BJ (cell line): Measurements from ENCODE around the gene CGREF1. TPM values are rescaled to one million over a fixed set of nuclear protein-coding genes. Genes with fewer than 3 reads are reported as not detected.

Experiments
- CTCF ChIA-PET: fragments of 350-600 bp; formaldehyde crosslinking; extraction: SDS; loops from one replicate; lab custom pipeline; 2021; ENCODE audit warnings: antibody characterized with exemption, inconsistent platforms; lab: Yijun Ruan, JAX
- POLR2A ChIA-PET: fragments of 300-600 bp; sonication (Branson Sonifier 250); formaldehyde crosslinking; extraction: SDS; loops from one replicate; lab custom pipeline; 2021; ENCODE audit warnings: antibody characterized with exemption; lab: Charles Lee
- DNase-seq: peaks from one replicate; pipeline ENCODE4 v3.0.0-alpha.2; 2011; ENCODE audit warnings: low read depth
- H3K27me3 ChIP-seq: 2 replicates; pipeline ENCODE4 v1.6.0; 2011; ENCODE audit warnings: low read length; ENCODE audit not compliant: control insufficient read depth, insufficient read depth
- H3K36me3 ChIP-seq: 2 replicates; pipeline ENCODE4 v1.5.1; 2011; ENCODE audit warnings: low read length; ENCODE audit not compliant: control insufficient read depth, insufficient read depth
- H3K4me3 ChIP-seq: 2 replicates; pipeline ENCODE4 v1.5.1; 2011; ENCODE audit warnings: low read depth, mild to moderate bottlenecking, control low read depth, low read length
- polyA plus RNA-seq: library from polyadenylated mRNA; depleted of rRNA; stranded (reverse); fragments of >200 nt; gene quantifications from 2 replicates; pipeline ENCODE4 v1.2.3, GENCODE V29; 2011; rRNA removed
- TF ChIP-seq, protein P1 (sequence below): IDR thresholded peaks from 2 replicates; pipeline ENCODE4 v1.5.1; 2011; ENCODE audit warnings: low read depth, mild to moderate bottlenecking, control low read depth, inconsistent platforms, low read length, moderate library complexity; ENCODE audit not compliant: insufficient read depth

CGREF1 gene
- polyA plus RNA-seq, 1 experiment = 6.9 TPM

DNA sequence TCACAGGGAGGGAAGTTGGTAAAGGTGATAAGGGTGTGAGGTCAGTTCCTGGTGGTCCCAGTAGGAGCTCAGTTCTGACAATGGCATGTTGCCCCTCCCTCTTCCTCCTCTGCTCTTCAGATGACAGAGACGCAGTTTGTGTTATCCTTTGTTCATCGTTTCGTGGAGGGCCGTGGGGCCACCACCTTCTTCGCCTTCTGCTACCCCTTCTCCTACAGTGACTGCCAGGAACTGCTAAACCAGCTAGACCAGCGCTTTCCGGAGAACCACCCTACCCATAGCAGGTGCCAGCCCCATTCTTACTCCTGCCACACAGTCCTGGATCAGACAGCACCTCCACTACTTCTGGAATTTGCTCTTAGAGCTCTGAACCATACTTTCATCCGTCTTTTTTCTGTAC, 65.2 kb downstream of the CGREF1 start:
- DNase-seq = no peak
- Histone ChIP-seq H3K36me3 (peaks cover 15% of the 10 kb centered on the region), H3K4me3 (no peak overlapping the region), H3K27me3 (no peaks in the 10 kb centered on the region)
- ChIA-PET CTCF (interaction anchor here (1.1 kb wide), 1 partner anchor 10 kb away, joined by 3 read pairs; no protein-coding TSS in a partner anchor), POLR2A (interaction anchor here (0.9 kb wide), 1 partner anchor 11 kb away, joined by 4 read pairs; no protein-coding TSS in a partner anchor)
- TF ChIP-seq, protein P1, sequence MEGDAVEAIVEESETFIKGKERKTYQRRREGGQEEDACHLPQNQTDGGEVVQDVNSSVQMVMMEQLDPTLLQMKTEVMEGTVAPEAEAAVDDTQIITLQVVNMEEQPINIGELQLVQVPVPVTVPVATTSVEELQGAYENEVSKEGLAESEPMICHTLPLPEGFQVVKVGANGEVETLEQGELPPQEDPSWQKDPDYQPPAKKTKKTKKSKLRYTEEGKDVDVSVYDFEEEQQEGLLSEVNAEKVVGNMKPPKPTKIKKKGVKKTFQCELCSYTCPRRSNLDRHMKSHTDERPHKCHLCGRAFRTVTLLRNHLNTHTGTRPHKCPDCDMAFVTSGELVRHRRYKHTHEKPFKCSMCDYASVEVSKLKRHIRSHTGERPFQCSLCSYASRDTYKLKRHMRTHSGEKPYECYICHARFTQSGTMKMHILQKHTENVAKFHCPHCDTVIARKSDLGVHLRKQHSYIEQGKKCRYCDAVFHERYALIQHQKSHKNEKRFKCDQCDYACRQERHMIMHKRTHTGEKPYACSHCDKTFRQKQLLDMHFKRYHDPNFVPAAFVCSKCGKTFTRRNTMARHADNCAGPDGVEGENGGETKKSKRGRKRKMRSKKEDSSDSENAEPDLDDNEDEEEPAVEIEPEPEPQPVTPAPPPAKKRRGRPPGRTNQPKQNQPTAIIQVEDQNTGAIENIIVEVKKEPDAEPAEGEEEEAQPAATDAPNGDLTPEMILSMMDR = no peak

- no peak overlapping the region for H3K4me3 ChIP-seq
- no peaks in the 10 kb centered on the region for H3K27me3 ChIP-seq
- peaks cover 14% of the 10 kb centered on the region for H3K36me3 ChIP-seq
- TF ChIP-seq, protein P1 = no peak
- POLR2A ChIA-PET = no interaction called here
- CTCF ChIA-PET = interaction anchor here (0.7 kb wide), 1 partner anchor 24 kb away, joined by 3 read pairs; no protein-coding TSS in a partner anchor
- DNase-seq = no peak
Observed at GRCh38 chr2:27053321-27053720, 65.6 kb downstream of the CGREF1 start.

DNA sequence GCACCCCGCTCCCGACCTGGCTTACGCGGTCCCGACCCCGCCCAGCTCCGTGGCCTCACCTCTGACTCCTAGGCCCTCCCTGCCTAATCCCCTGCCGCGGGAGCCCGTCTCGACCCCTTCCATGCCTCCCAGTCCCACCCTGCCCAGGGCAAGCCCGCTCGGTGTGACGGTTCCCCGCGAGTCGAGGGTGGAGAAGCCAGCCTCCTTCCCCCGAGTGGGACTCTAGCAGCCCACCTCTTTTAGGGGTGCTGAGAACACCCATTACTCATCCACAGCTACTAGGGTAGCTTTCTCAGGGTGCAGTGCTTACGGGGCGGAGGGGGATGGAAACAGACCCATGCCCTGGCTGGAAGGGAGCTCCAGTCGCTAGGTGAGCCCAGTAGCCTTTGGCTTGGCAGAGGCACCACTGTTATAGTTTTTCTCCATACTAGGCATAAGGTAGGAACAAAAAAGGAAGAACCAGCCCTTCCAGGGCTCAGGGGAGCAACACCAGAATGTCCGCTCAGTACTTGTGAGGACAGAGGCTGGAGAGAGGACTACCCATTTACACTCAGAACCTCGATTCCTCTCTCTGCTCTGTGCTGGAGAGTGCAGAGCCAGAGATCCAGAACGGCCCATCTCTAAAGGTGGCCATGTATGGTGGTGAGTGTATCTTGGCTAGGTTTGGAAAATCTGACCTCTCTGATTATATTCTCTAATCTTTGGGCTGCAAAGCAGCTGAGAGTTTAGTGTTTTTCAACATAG, 66.9 kb downstream of the CGREF1 start:
- CTCF ChIA-PET = interaction anchor here (0.5 to 3.2 kb wide), 8 partner anchors 10 to 404 kb away, joined by 3 to 28 read pairs (median 6); partner anchors contain the start of genes KHK and TMEM214
- no peak for DNase-seq
- Histone ChIP-seq H3K4me3 (peak overlapping the region; percentile 66), H3K36me3 (peaks cover 14% of the 10 kb centered on the region), H3K27me3 (no peaks in the 10 kb centered on the region)
- POLR2A ChIA-PET = interaction anchor here (1.0 to 1.1 kb wide), 2 partner anchors 10 to 13 kb away, joined by 5 to 7 read pairs; no protein-coding TSS in a partner anchor
- TF ChIP-seq, protein P1 = no peak

GRCh38 chr2:27050996-27051901, 67.7 kb downstream of the CGREF1 start, which contains the start of gene AGBL5:
Gene AGBL5, plus strand, starts transcription at chr2:27051668. Its CDS starts 1,291 bp downstream, at chr2:27052959.
- peaks cover 14% of the 10 kb centered on the region for H3K36me3 ChIP-seq
- CTCF ChIA-PET = interaction anchor here (0.8 to 3.2 kb wide), 12 partner anchors 9 to 90 kb away, joined by 3 to 28 read pairs (median 5); partner anchors contain the start of genes KHK and TMEM214
- TF ChIP-seq, protein P1 = no peak
- H3K27me3 ChIP-seq = no peaks in the 10 kb centered on the region
- POLR2A ChIA-PET = interaction anchor here (1.1 to 1.4 kb wide), 3 partner anchors 11 to 28 kb away, joined by 3 to 7 read pairs (median 3); partner anchors contain the start of gene EMILIN1
- peak; percentile 86 for DNase-seq
- peak within 1 kb of the TSS; percentile 66 for H3K4me3 ChIP-seq

Other genes with a start within 250 kb of the CGREF1 start
- 12.0 and 15.3 TPM in 2 replicates for gene MAPRE3, start 148.5 kb downstream of the CGREF1 start, polyA plus RNA-seq
- 145 and 235 TPM in 2 replicates for gene TMEM214, start 86.2 kb downstream of the CGREF1 start, polyA plus RNA-seq
- gene AGBL5, start 67.5 kb downstream of the CGREF1 start, polyA plus RNA-seq = 25.9 and 32.7 TPM in 2 replicates
- 755 and 887 TPM in 2 replicates for gene OST4, start 47.5 kb downstream of the CGREF1 start, polyA plus RNA-seq
- gene EMILIN1, start 40.5 kb downstream of the CGREF1 start, polyA plus RNA-seq = 43.4 and 81.3 TPM in 2 replicates
- 0.33 and 0.43 TPM in 2 replicates for gene KHK, start 32.4 kb downstream of the CGREF1 start, polyA plus RNA-seq
- gene ABHD1, start 4.7 kb upstream of the CGREF1 start, polyA plus RNA-seq = 0.07 TPM in 1 of 2 replicates, not detected in the other
- 54.9 and 84.0 TPM in 2 replicates for gene PREB, start 15.5 kb upstream of the CGREF1 start, polyA plus RNA-seq
- not detected in 2 replicates for gene PRR30, start 20.3 kb upstream of the CGREF1 start, polyA plus RNA-seq
- not detected in 2 replicates for gene TCF23, start 29.9 kb upstream of the CGREF1 start, polyA plus RNA-seq
- 217 and 268 TPM in 2 replicates for gene ATRAID, start 92.9 kb upstream of the CGREF1 start, polyA plus RNA-seq
- gene SLC5A6, start 93.1 kb upstream of the CGREF1 start, polyA plus RNA-seq = 22.3 and 33.7 TPM in 2 replicates
- gene CAD, start 98.2 kb upstream of the CGREF1 start, polyA plus RNA-seq = 12.4 and 26.6 TPM in 2 replicates
- gene SLC30A3, start 143.9 kb upstream of the CGREF1 start, polyA plus RNA-seq = 0.06 and 0.10 TPM in 2 replicates
- gene DNAJC5G, start 156.3 kb upstream of the CGREF1 start, polyA plus RNA-seq = not detected in 2 replicates
- gene TRIM54, start 163.3 kb upstream of the CGREF1 start, polyA plus RNA-seq = 0.05 TPM in 1 of 2 replicates, not detected in the other
- 0.17 and 0.34 TPM in 2 replicates for gene UCN, start 189.3 kb upstream of the CGREF1 start, polyA plus RNA-seq
- 177 and 188 TPM in 2 replicates for gene MPV17, start 204.0 kb upstream of the CGREF1 start, polyA plus RNA-seq
- gene GTF3C2, start 237.6 kb upstream of the CGREF1 start, polyA plus RNA-seq = 32.1 and 39.0 TPM in 2 replicates